T-helper 22 cell (primary cell): Measurements from ENCODE around the gene RALGAPA2.

Experiments
- DNase-seq: peaks from one replicate; pipeline ENCODE4 v3.0.0-alpha.2; 2020; ENCODE audit warnings: low read depth

Gene RALGAPA2

GRCh38 chr20:20721489-20721888, 9.0 kb upstream of the RALGAPA2 start:
- no peak for DNase-seq

- DNase-seq, result no peak
Observed at GRCh38 chr20:20720158-20720557, 7.7 kb upstream of the RALGAPA2 start.

GRCh38 chr20:20719411-20719810, 7.0 kb upstream of the RALGAPA2 start:
- no peak for DNase-seq

- no peak for DNase-seq
Observed at GRCh38 chr20:20713244-20713765, 861 bp upstream of the RALGAPA2 start.

- DNase-seq, result no peak
Observed at GRCh38 chr20:20712004-20712473, 405 bp downstream of the RALGAPA2 start.

GRCh38 chr20:20711413-20711812, 1.0 kb downstream of the RALGAPA2 start:
- DNase-seq, result no peak

GRCh38 chr20:20710443-20711315, 1.8 kb downstream of the RALGAPA2 start:
- no peak for DNase-seq

GRCh38 chr20:20709887-20710286, 2.6 kb downstream of the RALGAPA2 start:
- DNase-seq, result no peak

GRCh38 chr20:20706285-20706684, 6.2 kb downstream of the RALGAPA2 start:
- DNase-seq, result no peak

- no peak for DNase-seq
Observed at GRCh38 chr20:20702330-20703245, 9.9 kb downstream of the RALGAPA2 start.

GRCh38 chr20:20699917-20700316, 12.5 kb downstream of the RALGAPA2 start:
- no peak for DNase-seq

- DNase-seq, result no peak
Observed at GRCh38 chr20:20699144-20699543, 13.3 kb downstream of the RALGAPA2 start.

- DNase-seq, result no peak
Observed at GRCh38 chr20:20697325-20697845, 15.1 kb downstream of the RALGAPA2 start.

GRCh38 chr20:20695250-20695816, 17.1 kb downstream of the RALGAPA2 start:
- no peak for DNase-seq

GRCh38 chr20:20694591-20694990, 17.9 kb downstream of the RALGAPA2 start:
- DNase-seq, result no peak

- DNase-seq, result no peak
Observed at GRCh38 chr20:20692587-20692986, 19.9 kb downstream of the RALGAPA2 start.

- DNase-seq, result no peak
Observed at GRCh38 chr20:20691477-20692235, 20.8 kb downstream of the RALGAPA2 start.

GRCh38 chr20:20690676-20691476, 21.6 kb downstream of the RALGAPA2 start:
- no peak for DNase-seq

GRCh38 chr20:20687319-20687718, 25.1 kb downstream of the RALGAPA2 start:
- DNase-seq, result no peak

- no peak for DNase-seq
Observed at GRCh38 chr20:20685635-20686034, 26.8 kb downstream of the RALGAPA2 start.
